HL-60/S4 treated with retinoic acid at 250 ng/mL for 4 days and 3 days (cell line): Measurements from ENCODE around the gene PRCP.

Experiments used
- in situ Hi-C: fragments of 300-500 bp; cut with MboI; formaldehyde crosslinking; loops from 2 replicates; pipeline ENCODE4 v1.7.0; 2022; ENCODE audit warnings: low sequenced_read_pairs

Gene PRCP

GRCh38 chr11:82832983-82833382 is 67.2 kb downstream of the PRCP start:
- in situ Hi-C loops: no loop called here

- in situ Hi-C loops: no loop called here
Measured at GRCh38 chr11:82831364-82831763, 68.9 kb downstream of the PRCP start.

GRCh38 chr11:82830746-82831145 is 69.5 kb downstream of the PRCP start:
- in situ Hi-C loops: no loop called here

DNA sequence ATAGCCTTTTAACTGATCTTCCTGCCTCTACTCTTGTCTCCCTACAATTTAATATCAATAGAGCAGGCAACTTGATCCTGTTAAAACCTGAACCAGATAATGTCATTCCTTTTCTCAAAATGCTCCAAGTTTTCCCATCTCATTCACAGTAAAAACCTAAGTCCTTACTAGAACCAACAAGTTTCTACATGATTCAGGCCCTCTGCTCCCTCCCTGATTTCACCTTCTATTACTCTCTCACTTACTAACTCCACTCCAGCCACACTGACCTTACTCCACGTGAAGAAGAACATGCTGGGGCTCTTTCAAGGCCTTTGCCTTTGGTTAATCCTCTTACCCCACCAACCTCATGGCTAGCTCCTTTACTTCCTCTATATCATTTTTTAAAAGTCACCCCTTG is 71.1 kb downstream of the PRCP start:
- in situ Hi-C loops: no loop called here

DNA sequence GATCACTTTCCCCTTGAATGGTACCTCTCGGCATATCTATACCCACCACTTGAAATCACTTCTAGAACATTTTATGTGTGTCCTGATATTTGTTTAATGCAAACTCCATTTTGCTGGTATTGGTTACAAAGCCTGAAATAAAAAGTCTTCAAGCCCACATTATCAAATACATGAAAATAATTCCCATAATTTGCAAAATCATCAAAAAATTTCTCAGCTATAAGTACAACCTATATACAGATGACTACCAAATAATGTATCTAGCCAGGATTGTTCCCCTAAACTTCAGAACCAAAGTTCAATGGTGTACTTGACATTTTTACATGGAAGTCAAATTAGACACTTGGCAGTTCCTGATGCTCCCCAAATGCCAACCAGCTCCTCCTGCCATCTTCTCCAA is 71.8 kb downstream of the PRCP start:
- in situ Hi-C loops: no loop called here

DNA sequence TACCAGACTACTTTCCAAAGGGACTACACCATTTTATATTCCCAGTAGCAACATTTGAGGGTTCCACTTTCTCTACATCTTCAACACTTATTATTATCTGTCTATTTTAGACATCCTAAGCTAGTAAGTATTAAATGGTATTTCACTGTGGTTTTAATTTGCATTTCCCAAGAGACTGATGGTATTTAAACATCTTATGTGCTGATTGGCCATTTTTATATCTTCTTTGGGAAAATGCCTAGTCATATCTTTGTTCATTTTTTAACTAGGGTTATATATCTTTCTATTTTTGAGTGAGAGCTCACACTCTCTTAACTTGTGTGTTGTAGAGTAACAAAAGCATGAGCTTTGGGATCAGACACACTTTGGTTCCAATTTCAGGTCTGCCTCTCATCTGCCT is 73.7 kb downstream of the PRCP start:
- in situ Hi-C loops: no loop called here

DNA sequence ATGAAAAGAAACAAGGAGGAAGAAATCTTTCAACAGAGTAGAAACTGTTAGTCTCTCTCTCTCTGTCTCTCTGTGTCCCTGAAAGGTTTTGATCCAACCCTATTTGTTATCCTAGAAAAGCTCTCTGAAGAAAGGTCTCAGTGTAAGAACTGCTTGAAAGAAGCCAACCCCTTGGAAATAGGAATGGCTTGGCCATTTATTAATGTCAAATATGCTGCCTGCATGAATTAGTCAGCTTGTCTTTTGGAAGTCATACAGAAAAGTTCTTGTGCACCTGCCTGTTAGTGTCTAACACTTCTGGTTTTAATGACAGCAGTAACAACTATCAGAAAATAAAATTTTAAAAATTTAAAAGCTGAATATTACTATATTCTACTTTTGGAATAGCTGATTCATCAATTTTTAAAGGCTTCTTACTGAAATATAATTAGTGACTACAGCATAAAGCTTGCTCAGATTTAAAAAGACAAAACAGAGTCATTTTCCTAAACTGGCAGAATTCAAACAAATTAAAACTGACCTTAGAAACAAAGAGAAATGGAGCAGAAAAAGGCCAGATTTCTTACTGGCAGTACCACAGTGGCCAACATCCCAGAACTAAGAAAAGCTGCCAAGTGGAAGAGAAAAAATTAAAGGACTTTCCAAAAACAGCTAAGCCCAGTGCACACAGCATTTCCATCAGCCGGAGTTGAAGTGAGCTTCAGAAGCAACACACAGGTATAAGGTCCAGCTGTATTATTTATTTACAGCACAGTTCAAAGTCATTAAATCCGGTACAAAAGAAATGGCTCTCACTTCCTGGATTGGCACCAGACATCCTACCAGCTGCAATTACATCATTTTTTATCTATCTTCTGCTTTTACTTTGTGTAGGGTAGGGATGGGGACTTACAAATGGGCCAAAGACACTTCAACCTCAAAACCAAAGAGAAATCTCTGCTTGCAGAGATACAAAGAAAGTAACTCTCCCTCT is 76.3 kb downstream of the PRCP start:
- in situ Hi-C loops: no loop called here

- in situ Hi-C loops: no loop called here
Measured at GRCh38 chr11:82818409-82819043, 81.7 kb downstream of the PRCP start.

DNA sequence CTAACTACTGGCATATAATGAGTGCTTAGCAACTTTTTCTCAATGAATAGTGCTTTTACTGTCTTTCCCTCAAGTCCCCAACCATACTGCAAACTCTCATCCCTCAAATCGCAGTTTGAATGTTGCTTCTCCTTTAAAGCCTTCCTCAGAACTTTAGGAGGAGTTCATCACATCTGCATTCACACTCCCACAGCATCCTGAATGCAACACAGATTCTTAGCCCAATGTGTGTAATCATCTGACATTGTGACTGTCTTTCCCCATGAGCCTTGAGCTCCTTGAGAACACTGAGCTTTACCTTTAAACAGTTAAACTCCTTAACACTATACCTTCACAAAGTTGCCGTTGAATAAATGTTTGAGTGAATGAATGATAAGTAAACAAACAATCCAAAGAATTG is 84.8 kb downstream of the PRCP start:
- in situ Hi-C loops: no loop called here

- in situ Hi-C loops: no loop called here
Measured at GRCh38 chr11:82814379-82814778, 85.9 kb downstream of the PRCP start.

DNA sequence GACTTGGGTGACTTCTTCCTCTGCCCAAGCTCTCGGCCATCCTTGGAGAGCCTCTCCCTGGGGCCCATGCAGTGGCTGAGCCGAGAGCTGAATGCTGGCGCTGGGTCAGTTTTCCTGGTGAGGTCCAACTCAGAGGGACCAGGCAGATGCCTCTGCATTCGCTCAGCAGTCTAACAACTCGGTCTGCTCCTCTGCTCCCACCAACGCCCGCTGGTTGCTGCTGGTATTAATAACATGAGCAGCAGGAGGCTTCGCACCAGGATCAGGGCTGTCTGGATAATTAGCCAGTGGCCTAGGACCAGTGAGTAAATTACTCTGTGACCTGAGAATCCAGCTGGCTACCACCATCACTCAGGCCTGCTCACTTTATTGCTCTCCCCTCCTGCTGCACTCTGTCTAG is 88.9 kb downstream of the PRCP start:
- in situ Hi-C loops: no loop called here

GRCh38 chr11:82810738-82811137 is 89.5 kb downstream of the PRCP start:
- in situ Hi-C loops: no loop called here

DNA sequence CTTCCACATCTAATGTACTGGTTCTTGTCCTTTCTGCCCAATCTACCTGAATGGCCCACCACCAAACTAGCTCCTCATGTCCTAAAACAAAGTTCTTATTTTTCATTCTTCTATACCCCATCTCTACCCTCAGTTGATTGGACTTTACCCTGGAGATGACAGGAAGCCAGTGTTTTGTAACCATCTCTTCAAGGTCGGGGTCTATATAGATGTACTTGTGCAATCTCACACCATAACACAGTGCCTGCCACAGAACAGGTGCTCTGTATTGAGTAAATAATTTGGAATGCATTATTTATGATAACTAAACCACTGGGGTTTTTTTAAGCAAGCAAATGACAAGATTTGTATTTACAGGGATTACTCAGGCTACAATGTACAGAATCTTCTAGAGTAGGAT is 89.9 kb downstream of the PRCP start:
- in situ Hi-C loops: no loop called here

DNA sequence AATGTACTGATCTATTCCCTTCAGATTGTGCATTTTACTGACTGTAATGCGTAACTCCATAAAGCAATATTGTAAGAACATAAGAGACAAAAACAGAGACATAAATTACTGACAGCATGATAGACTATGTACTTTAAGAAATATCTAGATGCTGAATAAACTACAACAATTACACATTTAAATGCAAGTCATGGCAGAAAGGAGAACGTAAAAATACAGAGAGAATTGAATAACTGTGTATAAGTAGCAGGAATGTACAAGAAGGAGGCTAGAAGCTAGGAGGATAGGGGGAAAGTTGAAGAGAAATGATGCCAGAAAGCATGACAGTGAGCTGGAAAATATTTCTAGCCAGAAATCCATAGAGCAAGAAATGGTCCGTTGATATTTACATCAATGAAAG is 92.6 kb downstream of the PRCP start:
- in situ Hi-C loops: no loop called here

DNA sequence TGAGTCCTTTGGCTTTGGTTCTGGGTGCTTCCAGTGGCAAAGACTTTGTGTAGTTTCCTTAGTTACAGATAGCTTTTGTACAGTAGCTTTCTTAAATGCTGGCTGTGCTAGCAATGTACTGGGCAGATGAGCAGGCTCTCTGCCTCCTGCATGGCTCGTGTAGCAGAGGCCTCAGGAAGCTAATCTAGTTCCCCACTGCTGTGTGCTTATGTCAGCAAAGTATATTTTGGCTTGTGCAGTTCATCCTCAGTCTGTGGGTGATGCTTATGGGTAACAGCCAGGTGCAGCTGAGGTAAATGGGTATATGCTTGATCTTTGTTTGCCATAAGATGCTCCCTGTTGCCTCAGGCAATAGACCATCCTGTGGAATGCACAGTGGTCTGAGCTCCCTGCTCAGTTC is 97.5 kb downstream of the PRCP start:
- in situ Hi-C loops: no loop called here

DNA sequence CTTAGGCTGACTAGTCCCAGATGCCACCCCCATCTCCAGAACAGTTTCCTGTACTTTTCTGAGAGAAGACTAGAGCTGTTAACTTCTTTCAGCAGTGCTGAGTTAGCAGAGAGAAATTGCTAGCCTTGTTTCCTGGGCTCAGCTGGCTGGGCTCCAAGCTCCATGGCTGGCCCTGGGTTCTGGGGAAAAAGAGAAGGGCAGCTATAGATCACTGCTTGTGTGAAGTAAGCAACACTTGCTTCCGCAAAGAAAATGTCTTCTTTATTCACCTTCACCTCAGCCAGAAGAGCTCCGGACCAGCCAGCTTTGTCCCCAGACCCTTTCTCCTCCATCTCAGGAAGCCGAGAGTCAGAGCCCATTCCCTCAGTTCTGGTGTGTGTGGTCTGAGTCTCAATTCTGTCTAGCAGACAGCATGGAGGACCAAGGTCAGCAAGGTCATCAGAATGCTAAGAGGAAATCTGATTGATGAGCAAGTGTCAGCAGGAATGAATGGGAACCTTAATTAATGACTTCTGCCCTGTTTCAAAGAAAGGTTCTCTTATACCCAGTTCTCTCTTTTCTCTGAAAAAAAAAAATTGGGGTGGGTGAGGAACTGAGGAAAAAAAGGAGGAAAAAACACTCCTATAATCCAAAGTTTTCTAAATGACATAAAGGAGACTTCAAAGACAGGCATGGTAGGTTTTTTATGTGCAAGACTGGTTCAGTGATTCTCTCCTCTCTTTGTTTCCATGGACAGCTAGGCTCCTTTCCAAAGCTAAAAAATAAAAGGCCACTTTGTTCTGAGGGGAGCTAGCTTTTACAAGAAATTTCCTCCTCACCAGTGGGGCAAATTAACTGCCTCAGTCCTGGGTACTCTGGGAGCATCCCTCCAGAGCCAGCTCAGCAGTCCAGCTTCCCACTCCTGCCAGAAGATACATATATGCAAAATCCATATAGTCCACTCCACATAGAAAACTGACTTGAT is 103.0 kb downstream of the PRCP start:
- in situ Hi-C loops: no loop called here

- in situ Hi-C loops: no loop called here
Measured at GRCh38 chr11:82794490-82794889, 105.7 kb downstream of the PRCP start.

DNA sequence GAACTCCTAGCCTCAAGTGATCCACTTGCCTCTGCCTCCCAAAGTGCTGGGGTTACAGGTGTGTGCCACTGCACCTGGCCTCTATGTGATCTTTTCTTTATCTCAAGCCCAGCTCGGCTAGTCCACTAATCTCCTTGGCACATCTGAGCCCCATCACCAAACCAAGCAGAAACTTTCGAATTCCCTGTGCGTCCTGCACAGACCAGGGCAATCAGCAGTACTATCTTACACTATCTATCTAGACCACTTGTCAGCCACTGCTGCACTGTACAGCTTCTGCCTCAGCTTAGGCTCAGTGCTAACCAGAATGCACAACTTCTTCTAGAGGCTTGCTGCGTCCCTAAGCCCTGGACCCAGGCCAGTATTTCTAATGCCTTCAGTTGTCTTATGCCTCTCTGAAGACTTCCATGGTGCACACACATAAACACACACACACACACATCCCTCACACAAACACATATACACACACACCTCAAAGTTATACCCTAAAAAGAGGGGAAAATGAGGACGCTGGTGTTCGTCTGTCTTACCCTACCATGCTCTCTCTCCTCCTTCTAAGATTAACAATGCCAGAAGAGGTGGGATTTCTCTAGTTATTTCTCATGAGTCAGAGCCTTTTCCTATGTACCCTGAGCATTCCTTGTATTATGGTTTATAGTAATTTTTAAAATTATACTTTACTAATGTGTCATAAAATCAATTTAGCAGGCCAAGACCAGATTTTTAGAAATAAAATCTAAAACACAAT is 107.2 kb downstream of the PRCP start:
- in situ Hi-C loops: no loop called here

- in situ Hi-C loops: no loop called here
Measured at GRCh38 chr11:82792319-82792718, 107.9 kb downstream of the PRCP start.

DNA sequence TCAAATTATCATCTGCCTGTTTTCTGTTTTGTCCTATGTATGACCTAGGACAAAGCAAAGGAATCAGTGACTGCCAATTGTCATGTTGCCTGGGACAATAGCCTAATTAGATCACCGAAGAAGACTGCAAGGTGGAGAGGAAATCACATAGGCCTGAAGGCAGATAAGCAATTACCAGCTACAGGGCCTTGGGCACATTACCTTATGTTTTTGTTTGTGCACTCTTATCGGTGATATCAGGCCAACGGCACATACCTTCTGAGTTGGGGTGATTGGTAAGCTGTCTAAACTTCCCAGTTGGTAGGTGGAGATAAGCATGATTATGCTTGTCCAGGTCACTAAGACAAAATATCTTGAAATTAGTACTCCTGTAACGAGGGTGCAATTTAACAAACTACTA is 108.5 kb downstream of the PRCP start:
- in situ Hi-C loops: no loop called here
